ENCODE data around the gene HNRNPF.

Gene HNRNPF

DNA sequence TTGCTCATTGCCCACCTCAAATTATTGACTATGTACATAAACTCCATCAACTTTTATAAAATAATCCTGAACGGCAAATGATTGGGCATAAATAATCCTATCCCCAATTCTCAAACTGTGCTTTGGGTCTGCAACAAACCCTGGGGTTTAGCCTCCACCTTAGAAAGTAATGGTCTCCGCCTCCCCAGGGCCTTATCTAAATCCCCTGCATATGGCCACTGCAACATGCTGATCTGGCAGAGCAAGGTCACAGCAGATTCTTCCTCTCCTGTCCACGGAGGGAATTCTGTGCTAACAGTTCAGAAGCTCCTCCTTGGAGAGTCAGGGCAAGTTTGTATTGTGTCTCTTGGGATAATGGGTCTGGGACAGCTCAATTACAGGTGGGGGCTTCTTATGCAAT lies 19.1 kb downstream of the HNRNPF start:
- no peak for DNase-seq (ENCODE audit: insufficient read length, low spot score)
- TF ChIP-seq, protein P1, sequence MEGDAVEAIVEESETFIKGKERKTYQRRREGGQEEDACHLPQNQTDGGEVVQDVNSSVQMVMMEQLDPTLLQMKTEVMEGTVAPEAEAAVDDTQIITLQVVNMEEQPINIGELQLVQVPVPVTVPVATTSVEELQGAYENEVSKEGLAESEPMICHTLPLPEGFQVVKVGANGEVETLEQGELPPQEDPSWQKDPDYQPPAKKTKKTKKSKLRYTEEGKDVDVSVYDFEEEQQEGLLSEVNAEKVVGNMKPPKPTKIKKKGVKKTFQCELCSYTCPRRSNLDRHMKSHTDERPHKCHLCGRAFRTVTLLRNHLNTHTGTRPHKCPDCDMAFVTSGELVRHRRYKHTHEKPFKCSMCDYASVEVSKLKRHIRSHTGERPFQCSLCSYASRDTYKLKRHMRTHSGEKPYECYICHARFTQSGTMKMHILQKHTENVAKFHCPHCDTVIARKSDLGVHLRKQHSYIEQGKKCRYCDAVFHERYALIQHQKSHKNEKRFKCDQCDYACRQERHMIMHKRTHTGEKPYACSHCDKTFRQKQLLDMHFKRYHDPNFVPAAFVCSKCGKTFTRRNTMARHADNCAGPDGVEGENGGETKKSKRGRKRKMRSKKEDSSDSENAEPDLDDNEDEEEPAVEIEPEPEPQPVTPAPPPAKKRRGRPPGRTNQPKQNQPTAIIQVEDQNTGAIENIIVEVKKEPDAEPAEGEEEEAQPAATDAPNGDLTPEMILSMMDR (IDR thresholded peaks at IDR 0.05; ENCODE audit: insufficient read depth, missing control alignments): no peak
- no peak for FAIRE-seq

DNA sequence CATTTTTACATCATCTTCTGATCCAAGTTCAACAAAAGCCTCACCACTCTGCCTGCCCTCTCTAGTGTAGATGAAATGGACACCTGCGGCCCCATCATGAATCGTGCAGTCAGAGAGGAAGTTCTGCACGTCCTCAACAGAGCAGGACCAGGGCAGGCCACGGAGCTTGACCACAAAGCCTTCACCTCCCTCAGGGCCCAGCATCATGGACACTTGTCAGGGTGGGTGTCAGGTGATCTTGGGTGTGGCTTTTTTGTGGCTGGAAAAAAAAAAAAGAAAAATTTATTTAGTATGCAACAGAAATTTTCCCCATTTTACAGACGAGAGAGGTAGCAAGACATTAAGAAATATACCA lies 21.3 kb downstream of the HNRNPF start:
- FAIRE-seq: no peak
- TF ChIP-seq, protein P1 (IDR thresholded peaks at IDR 0.05; ENCODE audit: insufficient read depth, missing control alignments): no peak
- no peak for DNase-seq (ENCODE audit: insufficient read length, low spot score)

DNA sequence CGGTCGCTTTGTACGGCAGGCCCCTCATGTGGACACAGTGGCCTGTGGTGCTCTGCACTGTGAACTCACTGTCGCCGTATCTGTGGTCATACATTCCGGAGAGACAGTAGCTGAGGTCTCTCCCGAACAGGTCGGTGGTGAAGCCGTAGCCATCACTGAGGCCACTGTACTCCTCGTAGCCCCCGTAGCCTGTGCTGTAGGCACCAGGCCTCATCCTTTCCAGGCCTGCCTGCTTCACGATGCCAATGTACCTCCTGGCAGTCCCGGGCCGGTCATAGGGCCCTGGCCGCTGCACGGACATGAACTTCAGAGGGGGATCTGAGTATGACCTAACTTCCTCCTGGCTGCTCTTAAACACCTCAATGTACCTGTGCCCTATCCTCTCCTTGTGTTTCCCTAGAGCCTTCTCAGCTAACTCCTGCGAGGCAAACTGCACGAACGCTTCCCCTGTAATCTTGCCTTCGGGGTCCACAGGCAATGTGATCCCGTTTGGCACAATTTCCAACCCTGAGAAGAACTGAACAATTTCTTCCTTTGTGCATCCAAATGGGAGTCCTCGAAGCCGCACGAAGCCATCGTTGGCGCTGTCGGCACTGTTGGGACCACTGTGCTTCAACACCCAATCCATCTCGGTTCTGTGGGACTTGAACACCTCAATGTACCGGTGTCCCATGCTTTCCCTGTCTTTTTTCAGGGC lies 21.9 kb downstream of the HNRNPF start:
- DNase-seq (ENCODE audit: insufficient read length, low spot score): no peak
- FAIRE-seq: no peak
- TF ChIP-seq, protein P1 (IDR thresholded peaks at IDR 0.05; ENCODE audit: insufficient read depth, missing control alignments): no peak

DNA sequence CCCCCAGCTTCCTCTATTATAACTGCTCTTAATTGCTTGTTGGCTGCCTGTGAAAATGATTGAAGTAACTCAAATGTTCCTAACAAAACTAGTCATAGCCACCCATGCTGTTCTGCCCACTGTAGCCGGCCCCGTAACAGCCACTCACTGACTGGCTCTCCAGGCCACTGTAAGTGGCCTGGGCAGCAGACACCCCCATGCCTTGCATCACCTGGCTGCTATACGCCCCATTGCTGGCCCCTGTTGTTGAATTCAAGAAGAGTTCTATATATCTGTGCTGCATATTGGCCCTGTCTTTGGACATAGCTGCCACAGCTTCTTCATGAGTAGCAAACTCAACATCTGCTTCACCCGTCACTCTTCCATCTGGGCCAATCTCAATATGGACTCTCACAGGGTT lies 22.4 kb downstream of the HNRNPF start:
- TF ChIP-seq, protein P1 (IDR thresholded peaks at IDR 0.05; ENCODE audit: insufficient read depth, missing control alignments): no peak
- no peak for FAIRE-seq
- no peak for DNase-seq (ENCODE audit: insufficient read length, low spot score)

DNA sequence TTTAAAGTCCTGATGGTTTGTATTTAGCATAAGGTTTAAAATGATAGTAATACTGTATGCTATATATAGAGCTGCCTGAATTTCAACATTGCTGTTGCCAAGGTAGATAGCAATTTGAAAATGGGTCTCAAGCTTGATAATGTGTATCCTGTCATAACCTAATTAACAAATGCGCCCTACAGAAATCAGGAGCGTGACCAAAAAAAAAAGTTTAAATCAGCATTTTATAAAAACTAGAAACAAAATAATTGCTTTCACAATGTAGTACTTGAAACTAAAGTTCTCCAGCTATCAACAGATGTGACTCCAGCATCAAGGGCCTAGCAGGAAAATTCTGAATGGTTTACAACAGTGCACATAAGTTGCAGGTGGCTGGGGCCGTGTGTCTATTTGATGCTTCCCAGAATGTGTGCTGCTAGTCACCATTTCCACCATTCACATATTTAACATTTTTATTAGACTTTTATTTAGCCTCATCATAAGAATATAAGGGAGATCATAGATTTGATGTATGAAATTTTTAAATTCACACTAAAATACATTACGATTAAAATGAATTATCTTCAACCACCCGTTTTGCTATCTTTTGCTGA lies 23.5 kb downstream of the HNRNPF start:
- FAIRE-seq (no peak), DNase-seq (ENCODE audit: insufficient read length, low spot score) (no peak)
- TF ChIP-seq, protein P1 (IDR thresholded peaks at IDR 0.05; ENCODE audit: insufficient read depth, missing control alignments): no peak

DNA sequence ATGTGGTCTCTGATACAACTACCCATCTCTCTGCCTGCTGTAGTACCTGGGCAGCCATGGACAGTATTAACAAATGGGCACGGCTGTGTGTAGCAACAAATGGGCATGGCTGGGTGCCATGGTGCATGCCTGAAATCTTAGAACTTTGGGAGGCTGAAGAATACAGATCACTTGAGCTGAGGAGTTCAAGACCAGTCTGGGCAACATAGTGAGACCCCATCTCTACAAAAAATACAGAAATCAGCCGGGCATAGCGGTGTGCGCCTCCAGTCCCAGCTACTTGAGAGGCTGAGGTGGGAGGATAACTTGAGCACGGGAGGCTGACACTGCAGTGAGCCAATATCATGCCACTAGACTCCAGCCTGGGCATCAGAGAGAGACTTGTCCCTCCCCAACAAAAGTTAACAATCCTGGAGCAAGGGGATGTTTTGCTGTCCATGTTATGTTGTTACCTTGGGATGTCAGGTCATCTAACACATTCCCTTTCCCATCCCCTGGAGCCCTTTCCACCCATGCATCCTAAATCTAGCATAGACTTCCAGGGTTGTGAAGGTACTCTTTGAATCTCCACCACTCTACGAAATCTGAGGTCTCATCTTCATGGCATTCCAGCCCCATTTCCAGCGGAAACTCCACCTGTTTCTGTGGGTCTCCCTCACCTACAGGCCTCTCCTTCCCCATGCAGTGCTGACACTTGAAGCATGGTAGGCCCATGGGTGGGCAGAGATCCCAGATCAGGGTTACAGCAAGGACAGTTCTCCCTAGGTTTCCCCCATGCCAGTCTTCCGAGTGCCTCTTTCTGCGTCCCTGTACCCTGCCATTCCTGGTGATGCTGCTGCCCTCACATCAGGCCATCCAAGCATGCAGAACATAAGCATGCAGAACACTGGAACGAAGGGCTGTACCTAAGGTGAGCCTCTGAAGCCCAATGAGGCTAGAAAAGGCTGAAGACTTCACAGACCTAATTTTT lies 24.4 kb downstream of the HNRNPF start:
- no peak for DNase-seq (ENCODE audit: insufficient read length, low spot score)
- no peak for FAIRE-seq
- TF ChIP-seq, protein P1 (IDR thresholded peaks at IDR 0.05; ENCODE audit: insufficient read depth, missing control alignments): no peak

Measured in D721Med (cell line).